GM03348 (cell line): ENCODE data around the gene FLAD1.

Experiments
- DNase-seq: peaks from one replicate; pipeline ENCODE4 v3.0.0; 2012; ENCODE audit warnings: low spot score

Gene FLAD1

DNA sequence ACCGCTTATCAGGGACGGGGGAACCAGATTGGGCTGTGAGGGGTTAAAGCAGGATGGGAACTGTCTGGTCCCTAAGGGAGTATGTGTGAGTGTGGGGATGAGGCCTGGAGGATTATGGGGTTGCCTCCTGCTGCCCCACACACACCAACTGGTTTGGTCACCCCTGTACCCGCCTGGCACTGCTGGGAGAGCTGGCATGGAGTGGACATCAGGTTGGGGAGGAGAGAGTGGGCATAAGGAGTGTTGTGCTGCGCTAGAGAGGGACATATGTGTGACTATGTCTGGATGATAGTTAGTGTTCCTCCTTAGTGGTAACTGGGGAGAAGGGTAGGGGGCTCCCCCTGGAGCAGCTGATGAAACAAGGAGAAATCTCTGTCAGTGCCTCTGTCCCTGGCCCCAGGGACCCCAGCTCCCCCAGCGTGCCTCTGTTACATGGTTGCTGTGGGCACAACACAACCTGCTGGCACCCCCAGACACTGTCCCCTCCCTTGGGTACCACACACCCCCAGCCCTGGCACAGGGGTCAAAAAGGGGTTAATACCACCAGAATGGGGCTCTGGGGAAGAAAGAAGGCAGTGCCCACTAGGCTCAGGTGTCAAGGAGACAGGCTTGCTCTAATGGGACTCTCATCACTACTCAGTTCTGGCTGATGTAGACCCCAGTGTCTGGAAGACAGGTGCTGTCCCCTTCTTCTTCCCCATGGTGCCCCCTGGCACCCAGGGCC is 21.4 kb downstream of the FLAD1 start:
- no peak for DNase-seq

DNA sequence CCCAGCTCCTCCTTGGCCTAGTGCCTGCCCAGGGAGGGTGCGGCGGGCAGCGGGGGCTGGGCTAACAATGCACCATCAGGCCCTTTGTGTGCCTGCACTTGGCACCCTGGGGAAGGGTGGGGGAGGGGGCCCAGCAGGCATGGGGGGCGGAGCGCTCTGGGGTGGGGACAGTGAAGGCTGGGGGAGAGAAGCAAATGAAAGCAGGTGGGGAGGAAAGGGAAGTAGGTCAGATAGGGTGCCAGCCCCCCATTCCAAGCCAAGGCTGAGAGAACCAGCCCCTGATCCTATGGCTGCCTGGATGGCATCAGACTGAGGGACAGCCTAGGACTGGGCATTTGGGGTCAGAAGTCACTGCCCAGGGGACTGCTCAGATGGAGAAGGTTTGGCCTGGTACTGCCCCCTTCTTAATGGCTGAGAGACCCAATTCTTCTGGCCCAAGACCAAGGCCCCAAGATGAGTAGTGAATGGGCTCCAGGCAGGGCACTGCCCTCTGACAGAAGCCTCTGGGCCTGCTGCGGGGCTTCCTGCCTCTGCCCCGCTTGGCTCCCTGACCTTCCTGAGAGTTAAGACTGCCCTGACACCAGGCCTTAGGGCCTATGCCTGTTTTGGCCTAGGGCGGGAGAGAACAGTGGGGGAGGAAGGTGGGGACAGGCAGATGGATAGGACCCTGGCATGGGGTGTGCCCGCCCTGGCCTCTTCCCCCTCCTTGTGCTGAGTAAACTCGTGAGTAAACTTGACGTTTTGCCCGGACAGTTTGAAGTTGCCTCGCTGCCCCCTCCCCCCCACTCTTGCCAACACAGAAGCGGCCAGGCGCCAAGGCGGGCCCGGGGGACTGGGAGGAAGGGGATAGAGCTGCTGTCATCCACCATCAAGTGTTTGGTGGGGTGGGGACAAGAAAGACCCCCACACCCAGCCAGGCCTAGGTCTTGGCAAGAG is 22.2 kb downstream of the FLAD1 start:
- DNase-seq, result peak; percentile 44

DNA sequence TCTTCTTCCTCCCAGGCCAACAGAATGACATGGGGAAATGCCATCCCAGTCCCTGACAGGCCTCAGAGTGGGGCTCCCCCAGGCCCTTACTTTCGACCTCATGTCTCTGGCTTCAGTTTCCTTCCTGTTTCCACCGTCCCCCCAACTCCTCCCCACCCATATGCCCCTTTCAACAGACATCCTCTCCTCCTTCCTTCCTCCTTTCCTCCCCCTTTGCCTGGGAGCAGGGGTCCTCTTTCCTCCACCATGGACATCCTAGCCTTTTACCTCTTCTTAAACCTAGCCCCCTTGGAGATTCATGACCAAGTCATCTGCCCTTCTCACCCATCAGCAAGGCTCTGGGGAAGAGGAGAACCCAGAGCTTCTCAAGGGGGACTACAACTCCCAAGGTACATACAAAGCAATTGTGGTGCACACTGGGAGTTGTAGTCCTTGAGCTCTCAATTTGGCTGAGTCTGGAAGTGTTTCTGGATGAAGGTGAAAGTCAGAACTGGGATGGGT is 23.5 kb downstream of the FLAD1 start:
- no peak for DNase-seq

DNA sequence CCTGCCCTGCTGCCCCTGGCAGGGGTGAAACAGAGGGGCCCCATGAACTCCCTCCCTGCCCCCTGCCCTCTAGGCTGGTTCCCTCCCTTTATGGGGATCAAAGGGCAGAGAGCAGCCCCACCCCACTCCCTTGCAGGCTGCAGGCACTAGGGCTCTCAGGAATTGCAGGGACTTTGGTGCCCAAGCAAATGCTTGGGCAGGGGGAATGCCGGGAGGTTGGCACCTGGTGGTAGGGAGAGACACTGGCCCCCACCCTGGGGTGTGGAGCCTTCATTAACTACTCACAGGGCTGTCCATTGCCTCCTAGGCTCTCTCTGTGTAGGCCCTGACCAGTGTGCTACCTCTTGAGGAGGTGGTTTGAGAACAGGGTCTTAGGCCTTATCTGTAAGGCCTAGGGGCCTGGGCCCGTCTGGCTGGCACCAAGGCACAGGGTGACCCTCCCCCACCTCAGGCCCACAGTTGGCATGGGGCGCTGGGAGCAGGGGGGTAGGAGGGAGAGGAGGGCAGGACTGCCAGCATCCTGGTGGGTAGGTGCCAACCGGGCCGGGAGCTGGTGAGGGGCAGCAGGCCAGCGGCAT is 24.2 kb downstream of the FLAD1 start:
- DNase-seq, result no peak

DNA sequence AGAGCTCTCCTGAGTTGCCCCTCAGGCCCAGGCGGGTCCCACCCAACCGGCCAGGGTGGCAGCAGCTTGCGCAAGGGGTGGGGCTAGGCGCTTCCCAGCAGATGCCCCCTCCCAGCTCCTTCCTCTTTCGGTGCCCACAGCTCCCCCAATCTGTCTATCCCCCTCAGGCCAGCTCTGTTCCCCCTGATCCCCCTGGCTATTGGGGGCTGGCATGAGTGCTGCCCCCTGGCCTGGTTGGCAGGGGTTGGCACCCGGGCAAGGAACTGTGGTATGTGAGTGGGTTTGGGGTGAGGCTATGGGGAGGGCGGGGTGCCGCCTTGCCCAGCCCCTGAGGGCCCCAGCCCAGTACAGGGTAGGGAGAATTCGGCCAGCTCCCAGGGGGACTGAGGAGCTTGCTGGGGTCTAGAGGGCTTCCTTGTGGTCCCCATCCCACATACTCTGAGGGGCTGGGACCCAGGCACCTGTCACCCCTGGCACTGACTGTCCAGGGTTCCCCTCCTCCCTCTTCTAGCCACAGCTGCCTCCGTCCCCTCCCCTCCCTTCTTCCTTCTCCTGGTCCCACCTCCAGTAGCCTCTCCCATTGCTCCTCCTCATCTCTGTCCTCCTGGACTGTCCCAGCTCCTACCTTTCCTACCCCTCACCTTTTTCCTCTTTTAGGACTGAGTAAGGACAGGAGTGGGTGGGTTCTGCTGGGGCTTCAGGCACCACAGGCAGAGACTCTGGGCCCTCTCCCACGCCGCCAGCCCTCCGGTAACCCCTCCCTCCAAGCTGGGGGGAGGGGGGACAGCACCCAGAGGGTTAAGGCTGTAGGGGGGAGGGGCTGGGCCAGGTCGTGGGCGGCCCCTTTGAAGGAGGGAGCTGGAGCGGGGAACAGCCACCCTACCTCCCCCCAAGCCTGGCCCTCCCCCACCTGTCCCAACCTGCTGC is 25.1 kb downstream of the FLAD1 start:
- DNase-seq, result no peak

DNA sequence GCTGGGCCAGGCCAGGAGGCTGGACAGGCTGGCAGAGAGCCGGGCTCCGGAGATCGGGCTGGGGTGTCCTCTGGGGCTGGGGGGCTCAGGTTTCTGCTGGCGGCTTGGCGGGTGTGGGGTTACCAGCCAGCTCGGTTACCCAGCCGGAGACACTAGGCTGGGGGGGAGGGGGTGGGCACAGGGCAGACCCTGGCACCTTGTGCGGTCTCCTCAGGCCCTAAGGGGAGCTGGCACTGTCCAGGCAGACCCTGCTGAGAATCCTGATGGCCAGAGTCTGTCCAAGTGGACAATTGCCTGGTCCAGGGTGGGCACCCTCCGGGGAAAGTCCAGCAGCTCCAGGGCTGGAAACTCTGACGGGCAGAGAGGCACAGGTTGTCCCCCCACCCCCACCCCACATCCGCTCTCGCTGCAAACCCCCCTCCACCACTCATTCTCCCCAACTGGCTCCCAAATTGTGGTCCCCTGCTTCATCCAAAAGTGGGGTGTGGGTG is 26.1 kb downstream of the FLAD1 start:
- DNase-seq, result no peak

DNA sequence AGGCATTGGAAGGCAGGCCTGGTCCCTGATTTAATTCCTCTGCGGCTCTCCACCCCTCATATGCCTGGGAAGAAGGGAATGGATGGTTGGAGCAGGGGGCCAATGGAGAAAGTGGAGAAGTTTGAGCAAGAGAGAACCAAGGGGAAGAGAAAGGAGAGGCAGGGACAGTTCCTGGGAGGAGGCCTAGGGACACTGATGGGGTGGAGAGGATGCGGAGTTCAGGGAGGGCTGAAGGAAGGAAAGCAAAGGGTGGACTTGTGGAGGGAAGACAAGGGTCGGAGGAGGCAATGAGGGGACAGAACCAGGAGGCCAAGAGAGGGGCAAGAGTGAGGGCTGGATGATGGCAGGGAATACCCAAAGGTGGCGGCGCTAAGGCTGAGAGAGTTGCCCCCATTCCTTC is 26.6 kb downstream of the FLAD1 start:
- no peak for DNase-seq

DNA sequence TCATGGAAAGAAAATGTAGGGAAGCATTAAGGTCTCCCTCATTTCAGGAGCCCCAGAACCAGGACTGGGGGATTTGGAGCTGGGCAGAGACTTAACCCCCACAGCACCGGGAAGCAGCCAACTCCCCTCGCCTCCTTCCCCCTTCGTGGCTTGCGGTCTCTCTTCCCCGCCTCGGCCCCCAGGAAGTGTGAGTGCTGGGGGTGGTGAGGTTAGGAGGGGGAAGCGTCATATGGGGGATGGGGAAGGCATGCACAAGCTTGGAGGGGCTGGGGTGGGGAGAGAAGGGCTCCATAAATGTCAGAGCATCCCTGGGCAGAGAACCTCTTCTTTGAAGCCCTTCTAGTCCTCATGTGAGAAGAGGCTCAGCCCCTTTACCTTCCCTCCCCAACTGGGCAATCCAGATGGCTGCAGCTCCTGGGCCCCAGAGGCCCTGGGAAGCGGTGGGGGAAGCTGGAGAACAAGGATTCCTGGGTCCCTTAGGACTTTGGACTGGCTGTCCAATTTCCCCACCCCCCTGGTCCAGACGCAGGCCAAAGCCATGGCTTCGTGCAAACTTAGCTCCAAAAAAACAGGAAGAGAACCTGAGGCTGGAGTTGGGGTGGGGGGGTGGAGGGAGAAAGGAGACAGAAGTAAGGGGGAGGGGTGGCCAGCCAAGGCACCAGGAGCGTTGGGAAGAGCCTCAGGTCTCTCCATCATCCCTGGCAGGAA is 27.2 kb downstream of the FLAD1 start:
- DNase-seq, result no peak

DNA sequence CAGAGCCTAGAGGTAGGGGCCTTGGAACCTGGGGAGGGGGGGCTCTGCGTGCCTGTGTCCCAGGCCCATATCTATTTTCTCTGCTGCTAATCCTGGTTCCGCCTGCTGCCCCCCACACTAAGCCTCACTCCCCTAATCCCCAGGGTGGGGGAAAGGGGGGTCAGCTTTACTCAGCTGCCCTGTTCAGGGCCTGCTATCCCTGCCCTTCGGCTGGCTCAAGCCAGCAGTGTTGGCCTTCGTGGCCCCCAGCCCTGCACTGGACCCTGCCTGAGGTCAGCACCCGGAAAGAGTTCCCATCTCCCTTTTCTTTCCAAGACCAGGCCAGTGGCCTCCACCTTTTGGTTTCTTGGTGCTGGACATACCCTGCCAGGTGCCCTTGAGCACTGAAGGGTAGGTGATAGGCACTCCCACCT is 27.9 kb downstream of the FLAD1 start:
- DNase-seq, result no peak

DNA sequence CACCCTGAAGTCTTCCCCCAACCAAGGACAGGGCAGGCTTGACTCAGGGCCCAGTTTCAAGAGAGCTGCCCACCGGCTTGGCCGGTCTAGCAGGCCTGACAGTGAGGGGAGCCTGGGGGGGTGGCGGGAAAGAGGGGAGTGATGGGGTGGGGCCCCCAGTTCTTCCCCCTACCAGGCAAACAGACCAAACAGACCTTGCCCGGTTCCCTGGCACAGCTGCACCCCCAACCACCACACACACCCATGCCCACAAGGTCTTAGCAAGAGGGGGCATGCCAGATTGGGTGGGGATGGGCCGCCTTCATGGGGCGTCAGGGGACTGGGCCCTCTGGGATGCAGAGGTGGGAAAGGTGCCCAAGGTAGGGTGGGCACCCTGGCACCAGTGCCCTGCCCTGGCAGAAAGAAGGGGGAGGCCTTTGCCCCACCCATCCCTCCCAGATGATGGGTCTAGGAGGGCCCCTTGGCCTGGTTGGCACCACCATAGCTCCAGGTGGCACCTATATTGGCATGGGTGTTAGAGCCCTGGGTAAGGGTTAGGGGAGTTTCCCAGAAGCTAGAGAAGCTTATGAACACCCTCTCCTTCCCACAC is 28.4 kb downstream of the FLAD1 start:
- DNase-seq, result no peak

DNA sequence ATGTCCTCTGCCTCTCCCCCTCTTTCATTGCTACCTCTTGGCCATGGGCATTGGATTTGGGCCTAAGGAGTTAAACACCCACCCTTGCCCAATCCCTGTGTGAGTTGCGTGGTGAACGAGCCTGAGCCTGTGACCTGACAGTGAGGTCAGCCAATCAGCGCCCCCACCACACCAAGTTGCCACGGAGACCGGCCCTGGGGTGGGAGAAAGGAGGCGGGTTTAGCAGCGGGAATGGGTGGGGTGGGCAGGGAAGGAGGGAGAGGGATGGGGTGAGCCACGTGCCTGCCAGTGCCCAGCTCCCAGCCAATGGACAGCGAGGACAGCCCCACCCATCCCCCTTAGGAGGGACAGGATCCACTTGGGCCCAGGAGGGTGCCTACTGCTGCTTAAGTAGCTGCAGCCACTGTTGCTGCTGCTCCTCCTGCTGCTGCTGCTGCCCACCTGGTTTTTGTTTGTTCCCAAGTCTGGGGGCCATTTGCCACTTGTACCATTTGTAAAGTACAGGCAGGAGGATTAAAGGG is 28.9 kb downstream of the FLAD1 start:
- DNase-seq, result peak; percentile 59

DNA sequence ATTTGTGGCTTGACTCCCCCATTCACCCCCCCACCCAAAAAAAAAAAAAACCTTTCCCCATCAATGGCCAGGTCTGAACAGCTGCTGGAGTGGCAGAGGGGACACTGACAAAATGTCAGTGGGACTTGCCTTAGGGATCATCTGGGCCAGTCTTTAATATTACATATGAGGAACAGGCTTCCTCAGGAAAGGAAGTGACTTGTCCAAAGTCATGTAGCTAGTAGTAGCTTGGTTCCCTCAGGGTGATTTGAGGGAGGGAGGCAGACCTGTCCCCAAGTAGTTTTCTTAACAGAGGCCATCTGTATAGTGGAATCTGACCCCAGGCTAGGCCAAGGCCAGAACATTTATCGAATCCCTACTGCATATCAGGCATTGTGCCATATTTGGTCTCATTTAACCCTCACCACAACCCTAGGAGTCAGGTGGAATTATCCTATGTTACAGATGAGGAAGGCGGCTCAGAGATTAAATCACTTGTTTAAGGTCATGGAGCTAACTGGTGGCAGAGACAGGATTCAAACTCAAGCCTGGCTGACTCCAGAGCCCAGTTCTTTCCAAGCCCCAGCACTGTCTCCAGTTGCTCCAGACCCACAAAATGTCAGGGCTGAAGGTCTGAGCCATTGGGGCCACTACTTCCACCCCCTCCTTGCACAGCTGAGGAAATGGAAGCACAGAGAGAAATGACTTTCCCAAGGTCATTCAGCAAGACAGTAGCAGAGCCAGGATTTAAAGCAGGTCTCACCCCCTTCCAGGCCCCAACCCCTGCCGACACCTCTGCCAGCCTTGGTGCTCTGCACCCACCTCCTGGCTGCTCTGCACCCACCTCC is 29.8 kb downstream of the FLAD1 start:
- no peak for DNase-seq

DNA sequence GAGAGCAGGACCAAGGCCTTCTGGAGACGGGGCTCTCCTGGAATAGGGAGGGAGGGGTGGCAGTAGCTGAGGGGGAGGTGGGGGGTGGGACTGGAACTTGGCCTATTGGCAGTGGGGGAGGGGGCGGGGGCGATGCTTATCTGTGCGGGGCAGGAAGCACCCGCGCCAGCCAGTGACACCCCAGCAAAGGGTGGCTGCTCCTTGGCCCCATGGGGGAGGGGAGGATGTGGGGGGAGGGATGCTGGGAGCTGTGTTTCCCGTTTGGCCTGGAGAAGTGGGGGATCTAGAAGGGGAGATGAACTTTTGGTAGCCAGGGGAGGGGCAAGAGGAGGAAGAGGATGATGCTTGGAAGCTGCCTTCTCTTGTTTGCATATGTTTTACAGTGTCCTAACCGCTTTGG is 30.5 kb downstream of the FLAD1 start:
- DNase-seq, result no peak

DNA sequence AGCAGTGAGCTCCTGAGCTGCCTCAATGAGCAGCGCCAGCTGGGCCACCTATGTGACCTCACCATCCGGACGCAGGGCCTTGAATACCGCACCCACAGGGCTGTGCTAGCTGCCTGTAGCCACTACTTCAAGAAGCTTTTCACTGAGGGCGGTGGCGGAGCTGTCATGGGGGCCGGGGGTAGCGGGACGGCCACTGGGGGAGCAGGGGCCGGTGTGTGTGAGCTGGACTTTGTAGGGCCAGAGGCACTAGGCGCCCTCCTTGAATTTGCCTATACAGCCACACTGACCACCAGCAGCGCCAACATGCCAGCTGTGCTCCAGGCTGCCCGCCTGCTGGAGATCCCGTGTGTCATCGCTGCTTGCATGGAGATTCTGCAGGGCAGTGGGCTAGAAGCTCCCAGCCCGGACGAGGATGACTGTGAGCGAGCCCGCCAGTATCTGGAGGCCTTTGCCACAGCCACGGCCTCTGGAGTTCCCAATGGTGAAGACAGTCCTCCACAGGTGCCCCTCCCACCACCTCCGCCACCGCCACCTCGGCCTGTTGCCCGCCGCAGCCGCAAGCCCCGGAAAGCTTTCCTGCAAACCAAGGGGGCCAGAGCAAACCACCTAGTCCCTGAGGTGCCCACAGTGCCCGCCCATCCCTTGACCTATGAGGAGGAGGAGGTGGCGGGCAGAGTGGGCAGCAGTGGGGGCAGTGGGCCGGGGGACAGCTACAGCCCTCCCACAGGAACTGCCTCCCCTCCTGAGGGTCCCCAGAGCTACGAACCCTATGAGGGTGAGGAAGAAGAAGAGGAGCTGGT is 31.8 kb downstream of the FLAD1 start:
- no peak for DNase-seq

DNA sequence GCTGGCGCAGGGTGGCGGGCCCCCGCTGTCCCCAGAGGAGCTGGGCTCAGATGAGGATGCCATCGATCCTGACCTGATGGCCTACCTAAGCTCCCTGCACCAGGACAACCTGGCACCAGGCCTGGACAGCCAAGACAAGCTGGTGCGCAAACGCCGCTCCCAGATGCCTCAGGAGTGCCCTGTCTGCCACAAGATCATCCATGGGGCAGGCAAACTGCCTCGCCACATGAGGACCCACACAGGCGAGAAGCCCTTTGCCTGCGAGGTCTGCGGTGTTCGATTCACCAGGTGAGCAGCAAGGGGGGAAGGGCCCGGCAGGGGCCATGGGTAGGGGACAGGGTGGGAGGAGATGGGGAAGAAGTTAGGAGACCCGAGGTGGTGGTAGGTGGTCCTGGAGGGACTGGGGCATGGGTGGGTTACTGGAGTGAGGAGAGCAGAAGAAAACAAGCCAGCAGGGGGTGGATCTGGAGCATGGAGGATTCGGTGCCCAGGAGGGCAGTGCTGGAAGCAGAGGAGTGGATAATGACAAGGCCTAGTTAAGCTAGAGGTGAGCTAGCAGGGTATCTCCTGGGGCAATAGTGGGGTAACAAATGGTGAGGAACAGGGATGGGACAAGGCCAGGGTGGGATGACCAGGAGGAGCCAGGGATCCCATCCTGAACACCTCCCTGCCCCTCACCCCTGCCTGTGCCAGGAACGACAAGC is 32.5 kb downstream of the FLAD1 start:
- DNase-seq, result no peak

DNA sequence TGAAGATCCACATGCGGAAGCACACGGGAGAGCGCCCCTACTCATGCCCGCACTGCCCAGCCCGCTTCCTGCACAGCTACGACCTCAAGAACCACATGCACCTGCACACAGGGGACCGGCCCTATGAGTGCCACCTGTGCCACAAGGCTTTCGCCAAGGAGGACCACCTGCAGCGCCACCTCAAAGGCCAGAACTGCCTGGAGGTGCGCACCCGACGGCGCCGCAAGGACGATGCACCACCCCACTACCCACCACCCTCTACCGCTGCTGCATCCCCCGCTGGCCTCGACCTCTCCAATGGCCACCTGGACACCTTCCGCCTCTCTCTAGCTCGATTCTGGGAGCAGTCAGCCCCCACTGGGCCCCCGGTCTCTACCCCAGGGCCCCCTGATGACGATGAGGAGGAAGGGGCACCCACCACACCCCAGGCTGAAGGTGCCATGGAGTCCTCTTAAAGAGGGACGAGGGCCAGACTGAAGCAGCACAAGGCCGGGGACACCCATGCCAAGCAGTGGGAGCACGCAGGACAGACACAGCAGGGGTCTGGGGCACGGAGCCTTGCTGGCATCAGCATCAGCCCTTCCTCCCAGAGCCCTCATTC is 33.2 kb downstream of the FLAD1 start:
- DNase-seq, result no peak
